SKM-1 treated with dmso at 0.1 percent for 144 hours (cell line): ENCODE results near the gene QDPR.
"Not testable (repeated sequence)": the region's sequence is repeated elsewhere in the genome, so short reads cannot be mapped to it uniquely, and the experiment has no call there.

ENCODE experiments used
- DNase-seq: peaks from one replicate; lab custom pipeline; 2025; ENCODE audit not compliant: unreplicated experiment; lab: John Stamatoyannopoulos, UW

Gene QDPR

DNA sequence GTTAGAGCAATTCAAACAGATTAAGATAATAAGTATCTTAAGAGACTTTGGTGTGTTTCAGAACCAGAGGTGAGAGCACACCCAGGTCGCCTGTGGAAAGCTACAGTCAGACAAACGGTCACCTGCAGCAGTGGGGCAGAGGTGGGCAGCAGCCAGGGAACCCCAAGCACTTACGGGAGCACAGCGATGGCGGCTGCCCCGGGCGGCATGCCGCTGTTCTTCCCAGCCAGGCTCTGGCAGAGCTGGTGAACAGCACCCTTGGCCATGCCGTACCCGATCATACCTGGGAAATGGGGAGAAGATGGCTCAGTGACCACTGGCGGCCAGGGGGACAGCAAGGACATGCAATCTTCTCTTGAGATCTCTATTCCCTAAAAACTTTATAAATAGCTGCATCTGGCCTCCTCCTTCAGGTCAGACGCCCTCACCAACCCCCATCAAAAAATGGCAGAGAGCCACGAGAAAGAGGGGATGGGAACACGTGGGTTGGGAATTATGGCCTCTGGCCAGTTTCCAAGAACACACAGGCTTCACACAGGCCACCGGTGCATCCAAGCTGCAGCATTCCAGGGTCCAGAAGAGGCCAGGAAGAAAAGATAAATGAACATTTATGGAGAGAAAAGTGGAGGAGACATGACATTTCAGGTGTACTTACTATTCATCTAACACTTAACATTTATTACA lies 19.7 kb downstream of the QDPR start:
- no peak for DNase-seq

DNA sequence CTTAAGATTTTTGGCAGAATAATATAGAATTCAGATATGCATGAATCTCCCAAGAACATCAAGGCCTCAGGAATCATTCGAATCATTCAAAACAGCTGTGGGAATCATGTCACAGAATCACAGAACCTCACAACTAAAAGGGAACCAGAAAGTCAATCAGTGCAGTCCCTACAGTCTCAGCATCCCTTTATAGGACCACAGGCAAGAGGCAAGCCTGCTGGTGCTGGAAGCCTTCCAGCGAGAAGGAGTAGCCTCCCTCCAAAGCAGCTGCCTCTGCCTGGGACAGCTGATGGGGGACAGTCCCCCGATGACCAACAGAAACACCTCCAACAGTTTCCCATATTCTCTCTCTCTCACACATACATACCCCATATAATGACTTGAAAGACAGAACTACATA lies 20.7 kb downstream of the QDPR start:
- no peak for DNase-seq

DNA sequence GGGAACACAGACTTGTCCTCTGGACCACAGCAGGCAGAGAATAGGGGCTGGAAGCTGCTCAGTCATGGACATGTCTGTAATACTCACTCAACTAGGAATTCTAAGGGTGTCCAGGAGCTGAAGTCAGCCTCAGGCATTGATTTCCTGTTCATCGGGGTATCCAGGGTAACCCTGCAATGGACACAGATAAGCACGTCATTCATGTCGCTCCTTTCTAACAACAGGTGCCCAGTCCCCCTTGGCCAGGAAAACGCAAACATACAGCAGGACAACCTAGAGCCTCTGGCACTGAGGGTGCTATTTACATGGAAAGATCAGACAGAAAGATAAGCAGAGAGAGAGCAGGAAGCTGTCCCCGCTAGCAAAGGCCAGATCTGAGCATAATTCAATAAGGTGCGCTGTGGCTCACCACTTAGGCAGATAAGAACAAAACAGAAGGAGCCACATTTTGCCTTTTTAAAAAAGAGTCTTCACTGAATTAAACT lies 21.3 kb downstream of the QDPR start:
- DNase-seq: peak; percentile 13

DNA sequence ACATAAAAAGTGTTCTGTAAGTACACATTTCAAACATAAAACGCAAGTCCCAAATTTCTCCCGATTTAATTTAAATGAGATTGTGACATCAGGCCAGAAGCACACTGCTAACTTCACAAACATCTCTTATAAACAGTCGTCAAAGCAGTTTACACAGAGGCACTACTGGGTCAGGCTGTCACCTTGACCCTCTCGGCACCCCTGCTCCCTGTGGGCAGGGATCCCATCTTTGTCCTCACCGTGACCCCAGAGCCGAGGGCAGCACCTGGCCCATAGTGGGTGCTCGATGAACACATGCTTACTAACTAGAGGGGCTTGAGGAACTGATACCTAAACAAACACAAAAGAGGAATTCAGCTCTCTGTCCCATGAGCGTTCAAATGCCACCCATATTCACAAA lies 22.2 kb downstream of the QDPR start:
- no peak for DNase-seq

DNA sequence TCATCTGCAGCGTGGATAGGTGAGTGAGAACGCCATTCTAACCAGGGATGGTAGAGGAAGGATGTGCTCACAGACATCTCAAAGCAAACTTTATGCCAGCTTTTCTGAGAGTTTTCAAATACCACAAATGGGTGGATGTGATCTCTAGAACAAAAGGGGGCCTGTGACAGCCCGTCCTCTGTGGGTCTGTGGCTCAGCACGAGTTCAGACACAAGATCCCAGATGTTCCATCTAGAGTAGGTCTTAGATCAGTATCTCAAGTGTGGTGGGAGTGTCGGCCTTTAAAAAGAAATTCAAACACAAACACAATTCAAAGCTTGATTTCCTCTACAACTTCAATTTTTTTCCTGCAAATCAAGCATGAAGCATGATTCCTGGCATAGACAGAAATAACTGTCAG lies 22.8 kb downstream of the QDPR start:
- DNase-seq: no peak

DNA sequence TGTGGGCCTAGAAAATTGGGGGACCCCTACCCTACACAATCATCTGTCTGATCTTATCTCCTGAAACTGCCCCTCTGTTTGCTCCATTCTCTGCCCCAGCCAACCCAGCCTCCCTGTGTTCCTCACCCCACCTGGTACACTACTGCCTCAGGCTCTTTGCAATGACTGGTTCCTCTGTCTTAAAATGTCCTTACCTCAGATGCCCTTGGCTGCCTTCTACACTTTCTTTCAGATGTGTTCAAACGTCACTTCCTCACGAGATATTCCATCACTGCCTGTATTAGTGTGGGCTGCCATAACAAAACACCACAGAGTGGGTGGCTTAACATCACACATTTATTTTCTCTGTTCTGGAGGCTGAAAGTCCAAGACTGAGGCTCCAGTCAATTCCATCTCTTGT lies 29.2 kb downstream of the QDPR start:
- DNase-seq: no peak

DNA sequence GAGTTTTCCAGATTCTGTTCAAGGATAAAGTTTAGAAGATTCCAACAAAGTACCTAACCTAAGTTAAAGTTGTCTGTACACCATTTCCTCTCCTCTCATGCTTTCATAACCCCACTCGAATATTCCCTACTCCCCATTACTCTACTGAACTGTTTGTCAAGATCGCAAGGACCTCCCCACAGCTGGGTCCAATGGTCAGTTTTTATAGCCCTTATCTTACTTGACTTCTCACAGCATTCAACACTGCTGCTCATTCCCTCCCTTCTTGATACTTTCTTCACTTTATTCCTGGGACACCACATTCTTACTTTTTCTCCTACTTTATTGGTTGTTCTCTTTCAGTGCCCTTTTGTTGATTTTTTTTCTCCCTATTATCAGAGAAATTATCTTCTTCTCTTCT lies 30.9 kb downstream of the QDPR start:
- no peak for DNase-seq

DNA sequence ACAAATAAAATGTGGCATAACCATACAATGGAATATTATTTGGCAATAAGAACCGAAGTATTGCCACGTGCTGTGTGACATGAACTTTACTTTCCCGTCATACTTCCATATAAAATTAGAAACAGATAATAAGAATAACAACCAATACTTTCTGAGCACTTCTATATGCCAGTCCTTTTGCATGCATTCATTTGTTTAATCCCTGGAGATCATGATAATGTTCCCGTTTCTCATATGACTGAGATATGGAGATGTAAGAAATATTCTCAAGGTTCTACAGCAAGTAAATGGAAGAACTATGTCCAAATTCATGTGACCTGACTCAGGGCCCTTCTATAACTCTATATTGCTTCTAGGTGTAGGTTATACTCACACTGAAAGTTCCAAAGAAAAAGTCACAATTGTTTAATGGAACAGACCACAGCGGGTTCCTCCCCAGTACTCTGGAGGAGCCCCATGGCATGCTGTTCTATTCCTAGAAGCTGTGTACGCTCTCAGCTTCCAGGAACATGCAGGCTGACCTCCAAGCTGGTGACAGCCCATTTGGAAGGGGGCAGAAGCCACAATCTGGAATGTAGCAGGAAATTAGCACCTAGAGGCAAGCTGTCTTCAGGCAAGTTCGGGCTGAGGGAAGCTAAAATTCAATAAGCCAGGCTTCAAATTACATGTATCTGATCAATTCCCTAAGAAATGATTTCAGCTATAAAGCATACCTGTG lies 31.5 kb downstream of the QDPR start:
- no peak for DNase-seq

DNA sequence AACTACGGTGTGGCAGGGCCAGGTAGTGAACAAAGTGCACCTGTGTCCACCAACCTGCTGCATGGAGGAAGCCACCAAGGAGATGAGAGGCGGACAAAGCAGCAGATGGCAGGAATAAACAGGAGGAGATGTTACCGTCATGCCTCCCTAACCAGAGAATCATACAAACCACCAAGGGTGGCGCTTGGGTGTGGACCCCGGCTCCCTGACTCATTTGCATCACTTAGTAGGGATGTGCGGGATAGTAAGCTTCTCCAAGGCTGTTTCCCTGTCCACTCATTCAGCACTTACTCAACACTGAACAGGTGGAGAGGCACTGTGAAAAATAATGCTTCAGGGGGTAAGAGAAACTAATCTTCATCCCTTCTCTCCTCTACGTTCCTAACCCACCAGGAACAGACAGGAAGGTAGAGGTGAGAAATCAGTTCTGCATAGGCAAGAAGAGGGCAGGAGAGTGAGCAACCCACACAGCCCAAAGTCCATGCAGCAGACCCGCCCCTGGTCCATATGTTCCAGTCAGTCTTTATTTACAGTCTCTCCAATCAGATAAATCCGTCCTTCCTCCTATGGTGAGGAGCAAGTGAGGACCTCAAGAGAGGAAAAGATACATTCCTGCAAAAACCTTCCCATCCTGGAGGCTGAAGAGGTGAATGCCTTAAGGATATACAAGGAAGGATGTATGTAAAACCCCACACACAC lies 34.0 kb downstream of the QDPR start:
- DNase-seq: no peak

DNA sequence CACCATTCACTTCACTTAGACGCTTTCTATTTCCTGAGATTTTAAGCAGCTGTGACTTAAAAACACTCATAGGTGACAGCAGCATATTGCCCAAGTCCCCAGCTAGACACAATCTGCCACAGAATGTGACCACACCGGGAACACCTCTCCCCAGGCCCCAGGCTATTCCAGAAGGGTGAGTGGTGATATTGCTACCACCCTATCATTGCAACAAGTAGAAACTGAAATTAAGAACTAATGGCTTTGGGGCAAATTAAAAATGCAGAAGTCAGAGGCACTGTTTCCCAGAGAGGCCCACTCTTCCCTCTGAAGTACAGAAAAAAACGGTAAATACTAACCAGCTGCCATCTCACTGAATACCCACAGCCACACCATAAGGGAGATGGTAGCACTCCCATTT lies 35.0 kb downstream of the QDPR start:
- no peak for DNase-seq

DNA sequence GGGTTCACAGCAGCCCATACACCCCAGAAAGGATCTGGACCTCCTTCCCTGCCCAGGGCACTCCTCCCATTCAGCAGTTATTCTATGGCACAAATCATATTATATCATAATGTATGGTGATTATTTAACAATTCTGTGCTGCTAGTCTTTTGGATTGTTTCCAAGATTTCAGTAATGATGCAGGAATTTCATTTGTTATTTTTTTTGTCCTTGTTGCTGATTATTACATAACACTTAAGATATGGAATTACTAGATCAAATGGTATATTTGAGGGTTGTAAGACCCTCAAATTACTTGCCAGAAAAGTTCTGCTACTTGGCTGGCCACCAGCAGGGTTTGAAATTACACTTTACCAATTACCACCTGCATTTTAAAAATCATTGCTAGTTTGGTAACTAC lies 36.4 kb downstream of the QDPR start:
- DNase-seq: no peak

DNA sequence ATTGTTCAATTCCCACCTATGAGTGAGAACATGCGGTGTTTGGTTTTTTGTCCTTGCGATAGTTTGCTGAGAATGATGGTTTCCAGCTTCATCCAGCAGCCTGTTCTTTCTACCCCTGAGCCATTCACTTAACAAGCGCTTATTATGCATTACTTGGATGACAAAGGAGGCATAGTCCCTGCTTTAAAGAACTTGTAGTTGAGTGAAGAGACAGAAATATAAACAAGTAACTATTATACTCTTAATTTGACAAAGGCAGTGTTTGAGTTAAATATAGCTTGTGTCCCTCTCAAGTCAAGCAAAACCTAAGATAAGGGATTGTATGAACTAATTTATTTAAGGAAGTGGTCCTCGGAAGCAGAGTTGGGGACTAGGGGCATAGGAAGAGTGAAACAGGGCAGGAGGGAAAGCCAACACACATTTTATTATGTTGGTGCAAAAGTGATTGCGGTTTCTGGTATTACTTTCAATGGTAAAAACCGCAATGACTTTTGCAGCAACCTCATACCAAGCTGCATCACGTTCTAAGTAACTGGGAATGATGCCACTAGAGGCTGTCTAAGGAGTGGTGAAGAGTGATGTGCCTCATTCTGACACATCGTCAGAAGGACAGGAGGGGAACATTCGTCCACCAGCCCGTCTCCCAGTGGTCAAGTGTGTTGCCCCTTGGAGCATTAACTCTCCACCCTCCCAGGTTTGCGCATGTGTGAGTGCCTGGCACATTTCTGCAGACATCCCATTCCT lies 41.8 kb downstream of the QDPR start:
- DNase-seq: no peak

DNA sequence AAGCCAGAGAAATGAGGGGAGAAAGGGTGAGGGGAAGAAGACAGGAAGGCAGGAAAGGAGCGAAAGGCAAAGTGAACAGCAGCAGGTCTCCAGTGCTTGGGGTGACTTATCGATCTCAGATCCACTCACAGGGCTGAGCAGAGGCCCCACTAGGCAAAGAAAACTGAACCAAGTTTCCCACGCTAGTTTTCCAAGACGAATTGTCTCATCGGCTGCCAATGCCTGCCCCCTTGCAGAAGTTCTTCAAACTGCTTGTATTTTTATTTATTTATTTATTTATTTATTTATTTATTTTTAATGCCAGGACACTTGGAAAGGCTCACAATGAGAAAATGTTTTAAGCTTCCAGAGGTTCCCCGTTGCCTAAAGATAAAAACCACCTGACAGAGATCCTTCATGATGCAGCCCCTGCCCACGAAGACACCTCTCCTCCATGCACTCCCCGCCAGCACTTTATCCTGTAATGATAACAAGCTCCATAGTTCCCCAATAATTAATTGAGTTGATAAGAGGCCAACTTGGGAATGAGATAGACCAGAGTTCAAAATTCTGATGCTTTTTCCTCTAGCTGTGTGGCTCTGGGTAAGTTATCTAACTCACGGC lies 43.2 kb downstream of the QDPR start:
- no peak for DNase-seq

DNA sequence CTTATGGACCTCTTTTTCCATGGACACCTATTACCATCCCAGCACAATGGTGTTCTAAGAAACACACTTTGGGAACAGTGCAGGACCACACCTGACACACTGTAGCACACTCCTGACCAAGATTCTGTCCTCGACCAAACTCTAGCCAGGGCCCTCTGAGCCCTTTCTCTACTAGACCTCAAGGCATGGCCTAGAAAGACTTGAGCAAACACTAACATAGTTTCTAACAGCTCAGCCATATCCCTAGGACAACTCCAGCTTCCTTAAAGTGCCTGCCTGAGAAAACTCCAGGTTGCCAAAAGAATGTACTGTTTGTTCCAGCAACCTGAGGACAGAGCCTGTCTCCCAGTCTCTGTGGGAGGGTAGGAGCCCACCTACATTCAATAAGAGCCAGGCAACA lies 48.3 kb downstream of the QDPR start:
- no peak for DNase-seq

DNA sequence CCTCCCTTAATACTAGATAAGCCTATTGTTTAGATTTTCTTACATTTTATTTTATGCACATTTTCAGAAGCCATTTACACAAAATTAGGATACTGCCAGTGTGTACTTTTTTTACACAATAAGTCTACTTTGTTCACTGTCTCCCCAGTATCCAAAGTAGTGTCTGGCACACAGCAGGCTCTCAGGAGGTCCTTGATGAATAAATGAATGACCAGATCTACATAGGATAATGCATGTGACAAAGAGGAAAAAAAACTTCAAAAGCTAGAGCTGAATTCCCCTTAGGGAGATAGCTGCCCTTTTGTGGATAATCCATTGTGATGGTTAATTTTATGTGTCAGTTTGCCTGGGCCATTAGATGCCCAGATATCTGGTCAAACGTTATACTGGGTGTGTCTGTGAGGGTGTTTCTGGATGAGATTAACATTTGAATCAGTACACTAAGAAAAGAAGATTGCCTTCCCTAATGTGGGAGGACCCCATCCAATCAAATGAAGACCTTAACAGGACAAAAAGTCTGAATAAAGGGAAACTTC lies 61.6 kb downstream of the QDPR start:
- DNase-seq: no peak

DNA sequence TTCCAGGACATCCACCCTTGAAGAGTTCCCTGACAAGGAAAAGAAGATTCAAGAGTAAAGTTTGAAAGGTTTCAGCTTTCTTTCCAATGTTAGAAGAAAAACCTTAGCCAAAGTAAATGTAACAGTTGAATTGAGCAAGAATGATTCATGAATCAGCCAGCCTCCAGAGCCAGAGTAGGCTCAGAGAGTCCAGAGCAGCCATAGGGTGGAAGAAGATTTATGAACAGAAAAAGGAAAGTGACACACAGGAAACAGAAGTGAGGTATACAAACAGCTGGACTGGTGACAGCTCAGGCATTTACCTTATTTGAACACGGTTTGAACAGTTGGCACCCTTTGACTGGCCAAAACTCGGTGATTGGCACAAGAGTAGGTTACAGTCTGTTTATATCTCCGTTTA lies 63.2 kb downstream of the QDPR start:
- no peak for DNase-seq

DNA sequence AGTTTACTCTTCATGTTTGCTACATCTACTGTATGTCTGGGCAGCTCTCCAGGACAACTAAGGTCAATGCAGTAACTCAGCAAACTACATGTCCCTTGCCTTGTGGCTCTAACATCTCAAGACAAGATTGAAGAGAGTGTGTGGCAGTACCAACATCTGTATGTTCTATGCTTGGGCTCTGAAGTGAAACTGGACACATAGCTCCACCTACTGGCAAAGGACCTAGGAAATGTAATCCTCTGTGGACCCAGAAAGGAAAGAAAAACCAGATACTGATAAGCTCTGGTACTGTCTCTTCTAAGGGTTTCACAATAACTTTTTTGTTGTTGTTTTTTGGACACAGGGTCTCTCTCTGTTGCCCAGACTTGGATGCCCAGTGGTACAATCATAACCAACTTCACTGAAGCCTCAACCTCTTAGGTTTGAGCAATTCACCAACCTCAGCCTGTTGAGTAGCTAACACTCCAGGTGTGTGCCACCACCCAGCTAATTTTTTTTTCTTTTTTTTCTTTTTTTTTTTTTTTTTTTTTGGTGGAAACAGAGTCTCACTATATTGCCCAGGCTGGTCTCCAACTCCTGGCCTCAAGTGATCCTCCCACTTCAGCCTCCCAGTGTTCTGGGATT lies 64.1 kb downstream of the QDPR start:
- DNase-seq: peak; percentile 49

DNA sequence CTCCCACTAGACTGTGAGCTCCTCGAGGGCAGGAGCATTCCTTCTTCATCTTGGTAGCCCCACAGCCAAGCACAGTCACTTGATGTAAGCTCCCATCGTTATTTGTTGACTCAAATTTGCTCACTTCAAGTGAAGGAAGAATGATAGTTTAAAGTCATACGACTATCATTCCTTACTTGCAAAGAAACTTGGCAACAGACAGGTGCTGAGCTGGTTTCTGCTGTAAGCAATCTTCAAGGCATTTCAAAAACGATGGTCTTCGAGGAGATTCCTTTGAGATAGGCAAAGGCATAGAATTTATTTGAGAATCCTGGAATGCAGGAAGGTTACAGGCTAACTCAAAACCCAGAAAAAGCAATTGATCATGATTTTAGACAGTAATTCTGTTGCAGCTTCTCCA lies 64.8 kb downstream of the QDPR start:
- DNase-seq: no peak

DNA sequence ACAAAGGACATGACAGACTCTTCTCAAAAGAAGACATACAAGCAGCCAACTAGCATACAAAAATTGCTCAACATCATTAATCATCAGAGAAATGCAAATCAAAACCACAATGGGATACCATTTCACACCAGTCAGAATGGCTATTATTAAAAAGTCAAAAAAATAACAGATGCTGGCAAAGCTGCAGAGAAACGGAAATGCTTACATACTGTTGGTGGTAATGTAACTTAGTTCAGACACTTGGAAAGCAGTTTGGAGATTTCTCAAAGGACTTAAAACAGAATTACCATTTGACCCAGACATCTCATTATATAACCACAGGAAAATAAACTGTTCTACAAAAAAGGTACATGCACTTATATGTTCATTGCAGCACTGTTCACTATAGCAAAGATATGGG lies 69.4 kb downstream of the QDPR start:
- DNase-seq: not testable (repeated sequence)

DNA sequence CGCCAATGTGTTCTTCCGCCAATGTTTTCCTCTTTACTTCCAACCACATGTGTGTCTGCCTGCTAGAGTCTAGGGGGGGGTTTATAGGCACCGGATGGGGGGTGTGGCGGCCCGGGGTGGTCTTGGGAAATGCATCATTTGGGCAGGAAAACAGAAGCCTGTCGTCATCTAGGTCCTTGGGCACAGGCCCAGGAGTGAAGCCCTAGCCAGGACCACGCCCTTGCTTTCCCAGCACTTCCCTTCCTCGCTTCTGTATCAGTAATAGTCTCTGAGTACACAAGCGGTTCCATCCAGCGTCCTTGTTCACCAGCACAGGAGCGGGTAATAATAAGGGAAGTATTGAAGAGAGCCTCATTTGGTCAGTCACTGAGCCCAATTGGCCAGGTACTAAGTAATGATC lies 74.5 kb downstream of the QDPR start:
- no peak for DNase-seq

DNA sequence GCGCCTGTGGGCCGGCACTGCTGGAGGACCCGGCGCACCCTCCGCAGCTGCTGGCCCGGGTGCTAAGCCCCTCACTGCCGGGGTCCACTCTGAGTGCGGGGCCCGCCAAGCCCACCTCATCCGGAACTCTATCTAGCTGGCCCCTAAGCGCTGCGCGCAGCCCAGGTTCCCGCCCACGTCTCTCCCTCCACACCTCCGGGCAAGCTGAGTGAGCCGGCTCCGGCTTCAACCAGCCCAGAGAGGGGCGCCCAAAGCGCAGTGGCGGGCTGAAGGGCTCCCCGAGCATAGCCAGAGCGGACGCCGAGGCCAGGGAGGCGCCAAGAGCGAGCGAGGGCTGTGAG lies 75.2 kb downstream of the QDPR start:
- DNase-seq: no peak
